ENCODE results near the gene NKAIN2. TPM values are rescaled to one million over a fixed set of nuclear protein-coding genes. Genes with fewer than 3 reads are reported as not detected.
A peak's percentile ranks its signal among the peaks of the same experiment; 100 is the strongest.

Gene NKAIN2
- total RNA-seq, 1 experiment from 2014 or later: 2.7 TPM

- H3K36me3 Mint-ChIP-seq (ENCODE audit: insufficient read depth, unreplicated experiment): no peaks in the 10 kb centered on the region
- intact Hi-C loops (cut with micrococcal nuclease): loop anchor here (1.0 to 10.0 kb wide), 12 partner anchors 25 to 1052 kb away; no protein-coding TSS in a partner anchor
- ChIA-PET CTCF (interaction anchor here (0.6 to 2.8 kb wide), 57 partner anchors 10 to 1052 kb away, joined by 3 to 54 read pairs (median 4); no protein-coding TSS in a partner anchor), POLR2A (interaction anchor here (0.6 to 2.3 kb wide), 7 partner anchors 21 to 993 kb away, joined by 3 to 11 read pairs (median 3); no protein-coding TSS in a partner anchor)
- H3K4me1 Mint-ChIP-seq (ENCODE audit: insufficient read depth, unreplicated experiment): peaks cover 21% of the 10 kb centered on the region
- no peak overlapping the region for H3K27ac Mint-ChIP-seq (ENCODE audit: low read depth, unreplicated experiment)
- no peak for DNase-seq (ENCODE audit: unreplicated experiment)
- no peaks in the 10 kb centered on the region for H3K9me3 Mint-ChIP-seq (ENCODE audit: unreplicated experiment)
- H3K27me3 Mint-ChIP-seq (ENCODE audit: insufficient read depth, unreplicated experiment): no peaks in the 10 kb centered on the region
- no TSS peak for BruUV-seq (replicated peaks)
- TF ChIP-seq, protein P1, sequence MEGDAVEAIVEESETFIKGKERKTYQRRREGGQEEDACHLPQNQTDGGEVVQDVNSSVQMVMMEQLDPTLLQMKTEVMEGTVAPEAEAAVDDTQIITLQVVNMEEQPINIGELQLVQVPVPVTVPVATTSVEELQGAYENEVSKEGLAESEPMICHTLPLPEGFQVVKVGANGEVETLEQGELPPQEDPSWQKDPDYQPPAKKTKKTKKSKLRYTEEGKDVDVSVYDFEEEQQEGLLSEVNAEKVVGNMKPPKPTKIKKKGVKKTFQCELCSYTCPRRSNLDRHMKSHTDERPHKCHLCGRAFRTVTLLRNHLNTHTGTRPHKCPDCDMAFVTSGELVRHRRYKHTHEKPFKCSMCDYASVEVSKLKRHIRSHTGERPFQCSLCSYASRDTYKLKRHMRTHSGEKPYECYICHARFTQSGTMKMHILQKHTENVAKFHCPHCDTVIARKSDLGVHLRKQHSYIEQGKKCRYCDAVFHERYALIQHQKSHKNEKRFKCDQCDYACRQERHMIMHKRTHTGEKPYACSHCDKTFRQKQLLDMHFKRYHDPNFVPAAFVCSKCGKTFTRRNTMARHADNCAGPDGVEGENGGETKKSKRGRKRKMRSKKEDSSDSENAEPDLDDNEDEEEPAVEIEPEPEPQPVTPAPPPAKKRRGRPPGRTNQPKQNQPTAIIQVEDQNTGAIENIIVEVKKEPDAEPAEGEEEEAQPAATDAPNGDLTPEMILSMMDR (IDR thresholded peaks at IDR 0.05; ENCODE audit: unreplicated experiment): no peak
- peak overlapping the region; percentile 83 for H3K4me3 Mint-ChIP-seq (ENCODE audit: unreplicated experiment)
These were observed 1.3 kb upstream of the NKAIN2 start for GRCh38 chr6:123802351-123802696.

DNA sequence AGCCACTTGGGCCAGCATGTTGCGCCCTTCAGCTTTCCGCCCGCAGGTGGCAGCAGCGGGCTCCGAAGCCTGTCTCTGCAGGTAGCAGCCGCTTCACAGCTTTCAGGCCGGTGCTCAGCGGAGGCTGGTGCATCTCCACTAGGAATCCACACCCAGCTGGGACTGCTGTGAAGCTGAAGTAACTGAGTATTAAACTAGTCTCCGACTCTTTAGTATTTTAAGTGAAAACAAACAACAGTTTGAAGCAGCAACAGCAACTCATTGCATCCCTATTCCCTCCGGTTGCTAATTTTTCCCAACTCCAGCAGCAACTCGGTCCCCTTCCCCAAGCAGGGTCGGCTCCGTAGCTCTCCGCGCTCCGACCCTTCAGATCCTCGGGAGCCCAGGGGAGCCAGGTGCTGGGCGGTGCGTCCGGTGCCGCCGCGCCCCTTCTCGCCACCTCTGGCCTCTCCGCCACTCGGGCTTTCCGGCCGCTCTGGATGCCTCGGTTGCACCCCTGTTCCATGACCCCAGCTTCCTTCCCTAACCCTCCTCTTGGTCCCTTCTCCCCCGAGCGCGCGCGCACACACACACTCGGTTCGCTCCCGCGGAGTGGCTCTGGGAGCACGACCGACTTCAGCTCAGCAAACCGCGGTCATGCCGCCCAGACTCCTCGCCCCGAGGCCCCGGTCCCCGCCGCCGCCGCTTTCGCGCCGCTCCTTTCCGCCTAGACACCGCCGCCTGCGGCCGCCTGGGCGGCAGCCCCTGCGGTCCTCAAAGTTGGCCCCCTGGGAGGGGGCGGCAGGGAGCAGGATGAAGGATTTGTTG lies 765 bp upstream of the NKAIN2 start:
- BruUV-seq (replicated peaks): no TSS peak
- Mint-ChIP-seq H3K36me3 (ENCODE audit: insufficient read depth, unreplicated experiment) (no peaks in the 10 kb centered on the region), H3K27me3 (ENCODE audit: insufficient read depth, unreplicated experiment) (no peaks in the 10 kb centered on the region), H3K4me1 (ENCODE audit: insufficient read depth, unreplicated experiment) (peaks cover 21% of the 10 kb centered on the region), H3K4me3 (ENCODE audit: unreplicated experiment) (peak overlapping the region; percentile 83), H3K27ac (ENCODE audit: low read depth, unreplicated experiment) (no peak overlapping the region), H3K9me3 (ENCODE audit: unreplicated experiment) (no peaks in the 10 kb centered on the region)
- DNase-seq (ENCODE audit: unreplicated experiment): peak; percentile 88
- ChIA-PET POLR2A (interaction anchor here (0.6 to 2.3 kb wide), 7 partner anchors 20 to 993 kb away, joined by 3 to 11 read pairs (median 3); no protein-coding TSS in a partner anchor), CTCF (interaction anchor here (0.6 to 2.8 kb wide), 65 partner anchors 10 to 1497 kb away, joined by 3 to 54 read pairs (median 4); no protein-coding TSS in a partner anchor)
- intact Hi-C loops (cut with micrococcal nuclease): loop anchor here (1.0 to 10.0 kb wide), 12 partner anchors 26 to 1051 kb away; no protein-coding TSS in a partner anchor
- TF ChIP-seq, protein P1 (IDR thresholded peaks at IDR 0.05; ENCODE audit: unreplicated experiment): peak; percentile 85

GRCh38 chr6:123804014-123804786 lies 535 bp downstream of the NKAIN2 start:
- intact Hi-C loops (cut with micrococcal nuclease): loop anchor here (5.0 to 10.0 kb wide), 5 partner anchors 291 to 871 kb away; no protein-coding TSS in a partner anchor
- TF ChIP-seq, protein P1 (IDR thresholded peaks at IDR 0.05; ENCODE audit: unreplicated experiment): no peak
- Mint-ChIP-seq H3K27ac (ENCODE audit: low read depth, unreplicated experiment) (no peak overlapping the region), H3K4me3 (ENCODE audit: unreplicated experiment) (peak overlapping the region; percentile 79), H3K27me3 (ENCODE audit: insufficient read depth, unreplicated experiment) (no peaks in the 10 kb centered on the region), H3K9me3 (ENCODE audit: unreplicated experiment) (no peaks in the 10 kb centered on the region), H3K4me1 (ENCODE audit: insufficient read depth, unreplicated experiment) (peaks cover 14% of the 10 kb centered on the region), H3K36me3 (ENCODE audit: insufficient read depth, unreplicated experiment) (no peaks in the 10 kb centered on the region)
- DNase-seq (ENCODE audit: unreplicated experiment): no peak
- no TSS peak for BruUV-seq (replicated peaks)
- ChIA-PET CTCF (interaction anchor here (0.8 to 2.7 kb wide), 4 partner anchors 8 to 996 kb away, joined by 3 to 13 read pairs (median 3); no protein-coding TSS in a partner anchor), POLR2A (interaction anchor here (0.5 to 2.0 kb wide), 2 partner anchors 25 to 1031 kb away, joined by 3 to 11 read pairs; no protein-coding TSS in a partner anchor)
